Spleen (tissue), 11 donors: ENCODE results near the gene NOXO1. TPM values are rescaled to one million over a fixed set of nuclear protein-coding genes. Genes with fewer than 3 reads are reported as not detected.

Experiments
- DNase-seq: peaks from one replicate; pipeline ENCODE4 v3.0.0-alpha.2; 2020
- H3K27ac ChIP-seq, 8 donors: fragments of 200-600 bp; sonication (generic) in 7 of 8; 1 replicate in 4 of 8; 2 replicates in 4 of 8; pipeline versions ENCODE4 v1.5.0 to v1.8.0; 2016 to 2021; ENCODE audit warnings: inconsistent platforms in 4 of 8, mild to moderate bottlenecking in 4 of 8, moderate library complexity in 1 of 8
- H3K27me3 ChIP-seq, 7 donors: fragments of 200-600 bp; sonication (generic) in 6 of 7; replicated peaks in 1 of 7; 1 replicate in 4 of 7; 2 replicates in 3 of 7; pipeline versions ENCODE4 v1.5.0 to v1.8.0; 2016 to 2021; ENCODE audit warnings: inconsistent platforms in 3 of 7, mild to moderate bottlenecking in 1 of 7
- H3K36me3 ChIP-seq, 6 donors: fragments of 200-600 bp; sonication (generic) in 5 of 6; 1 replicate in 4 of 6; 2 replicates in 2 of 6; pipeline versions ENCODE4 v1.5.0 to v1.8.0; 2016 to 2021; ENCODE audit warnings: inconsistent platforms in 2 of 6
- H3K4me1 ChIP-seq, 6 donors: fragments of 200-600 bp; sonication (generic) in 5 of 6; 1 replicate in 3 of 6; 2 replicates in 3 of 6; pipeline versions ENCODE4 v1.5.0 to v1.8.0; 2016 to 2021; ENCODE audit warnings: inconsistent platforms in 3 of 6
- H3K4me3 ChIP-seq, 8 donors: fragments of 200-600 bp; sonication (generic) in 7 of 8; 1 replicate in 4 of 8; 2 replicates in 4 of 8; pipeline versions ENCODE4 v1.5.0 to v1.8.0; 2016 to 2021; ENCODE audit warnings: inconsistent platforms in 4 of 8, mild to moderate bottlenecking in 4 of 8, moderate library complexity in 2 of 8
- H3K9me3 ChIP-seq, 8 donors: fragments of 200-600 bp; sonication (generic) in 7 of 8; 1 replicate in 4 of 8; 2 replicates in 4 of 8; pipeline versions ENCODE4 v1.5.0 to v1.8.0; 2016 to 2021; ENCODE audit warnings: inconsistent platforms in 4 of 8
- POLR2A ChIP-seq, 3 donors: fragments of 450-650 bp; IDR thresholded peaks; one replicate each; pipeline ENCODE4 v1.5.1; 2017; ENCODE audit warnings: antibody characterized with exemption in 3 of 3, mild to moderate bottlenecking in 1 of 3
- POLR2AphosphoS5 ChIP-seq, 3 donors: sonication (generic); formaldehyde crosslinking; IDR thresholded peaks; one replicate each; pipeline ENCODE4 v1.5.1; 2017; ENCODE audit warnings: antibody characterized with exemption in 3 of 3
- WGBS, 5 donors: extraction: QIAGEN DNeasy Blood & Tissue Kit in 3 of 5; methylation state at CpG; one replicate each; pipeline versions ENCODE4 v1.1.5 to v1.1.7; 2013 to 2018; 5-methylcytosine and 5-hydroxymethylcytosine counted together
- intact Hi-C: fragments of 100-400 bp; cut with DNase I; formaldehyde crosslinking; loops from one replicate; pipeline ENCODE4 v1.15.0; 2023; ENCODE audit warnings: low total_unique reads
- polyA plus RNA-seq, 3 donors: library from polyadenylated mRNA; stranded (reverse); fragments of 200-250 nt; gene quantifications; one replicate each; pipeline ENCODE4 v1.2.1, GENCODE V29; 2013
- total RNA-seq, 7 donors: library from RNA; depleted of rRNA in 3 of 7; stranded (reverse); fragments of >200 nt in 3 of 7; fragmentation: NEBNext Ultra II Directional in 4 of 7; extraction: Animal tissue kit (Norgen Biotek cat#: 25700) in 4 of 7; gene quantifications; one replicate each; pipeline versions ENCODE4 v1.1.0 to v1.2.1, GENCODE V29; 2016 to 2021
- TF ChIP-seq, protein P1 (sequence below), 11 experiments: fragments of 200-600 bp in 7 of 11; fragments of 450-650 bp in 4 of 11; sonication (generic) in 4 of 11; IDR thresholded peaks in 8 of 11; conservative IDR thresholded peaks in 3 of 11; 1 replicate in 7 of 11; 2 replicates in 4 of 11; pipeline versions ENCODE4 v1.4.0 to v1.8.0; 2016 to 2021; ENCODE audit warnings: antibody characterized with exemption in 11 of 11, inconsistent platforms in 4 of 11, mild to moderate bottlenecking in 1 of 11
- donor health status: healthy with polysubstance abuse.
- donor health status: DM: no; HTN: no; CAD: no; lungs with moderate emphysema.
- donor health status: DM: no; HTN: no; CAD: no.
- donor health status: Bipolar disorder and iron deficiency.
- donor health status: healthy.
- donor health status: DM: no; HTN: no; CAD: no.
- donor health status: DM: yes; HTN: yes; CAD: no.

The NOXO1 gene
- total and polyA plus RNA-seq, 10 donors = 0.30 to 1.4 (median 0.82) TPM; not detected in 4

DNA sequence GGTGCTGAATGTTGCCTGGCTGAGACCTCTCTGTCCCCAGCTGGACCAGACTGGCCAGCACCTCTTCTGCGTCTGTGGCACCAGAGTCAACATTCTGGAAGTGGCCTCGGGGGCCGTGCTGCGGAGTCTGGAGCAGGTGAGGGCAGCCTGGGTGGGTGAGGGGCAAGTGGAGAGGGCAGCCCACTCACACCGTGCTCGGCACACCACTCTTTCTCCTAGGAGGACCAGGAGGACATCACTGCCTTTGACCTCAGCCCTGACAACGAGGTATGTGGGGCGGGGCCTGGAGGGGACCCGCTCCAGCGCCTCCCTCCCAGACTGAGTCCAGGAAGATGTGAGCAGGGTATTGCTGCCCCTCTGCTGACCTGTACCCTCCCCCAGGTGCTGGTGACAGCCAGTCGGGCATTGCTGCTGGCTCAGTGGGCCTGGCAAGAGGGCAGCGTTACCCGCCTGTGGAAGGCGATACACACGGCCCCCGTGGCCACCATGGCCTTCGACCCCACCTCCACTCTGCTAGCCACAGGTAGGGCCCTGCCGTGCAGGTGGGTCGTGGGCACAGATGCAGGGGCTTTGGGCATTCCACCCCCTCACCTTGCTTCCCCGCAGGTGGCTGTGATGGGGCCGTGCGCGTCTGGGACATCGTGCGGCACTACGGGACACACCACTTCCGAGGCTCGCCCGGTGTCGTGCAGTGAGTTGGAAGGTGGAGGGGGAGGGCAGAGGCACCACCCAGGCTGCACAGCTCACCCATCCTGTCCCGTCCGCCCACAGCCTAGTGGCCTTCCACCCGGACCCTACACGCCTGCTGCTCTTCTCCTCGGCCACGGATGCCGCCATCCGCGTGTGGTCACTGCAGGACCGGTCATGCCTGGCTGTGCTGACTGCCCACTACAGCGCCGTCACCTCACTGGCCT lies 6.9 kb downstream of the NOXO1 start:
- TF ChIP-seq POLR2A (IDR thresholded peaks at IDR 0.05) = no peak
- no peak for TF ChIP-seq POLR2AphosphoS5 (IDR thresholded peaks at IDR 0.05)
- TF ChIP-seq, protein P1, sequence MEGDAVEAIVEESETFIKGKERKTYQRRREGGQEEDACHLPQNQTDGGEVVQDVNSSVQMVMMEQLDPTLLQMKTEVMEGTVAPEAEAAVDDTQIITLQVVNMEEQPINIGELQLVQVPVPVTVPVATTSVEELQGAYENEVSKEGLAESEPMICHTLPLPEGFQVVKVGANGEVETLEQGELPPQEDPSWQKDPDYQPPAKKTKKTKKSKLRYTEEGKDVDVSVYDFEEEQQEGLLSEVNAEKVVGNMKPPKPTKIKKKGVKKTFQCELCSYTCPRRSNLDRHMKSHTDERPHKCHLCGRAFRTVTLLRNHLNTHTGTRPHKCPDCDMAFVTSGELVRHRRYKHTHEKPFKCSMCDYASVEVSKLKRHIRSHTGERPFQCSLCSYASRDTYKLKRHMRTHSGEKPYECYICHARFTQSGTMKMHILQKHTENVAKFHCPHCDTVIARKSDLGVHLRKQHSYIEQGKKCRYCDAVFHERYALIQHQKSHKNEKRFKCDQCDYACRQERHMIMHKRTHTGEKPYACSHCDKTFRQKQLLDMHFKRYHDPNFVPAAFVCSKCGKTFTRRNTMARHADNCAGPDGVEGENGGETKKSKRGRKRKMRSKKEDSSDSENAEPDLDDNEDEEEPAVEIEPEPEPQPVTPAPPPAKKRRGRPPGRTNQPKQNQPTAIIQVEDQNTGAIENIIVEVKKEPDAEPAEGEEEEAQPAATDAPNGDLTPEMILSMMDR (IDR thresholded peaks at IDR 0.05 in 8 of 11, conservative IDR thresholded peaks at IDR 0.05 in 3 of 11) = no peak
- Histone ChIP-seq H3K27me3 (peaks cover 0 to 59% (median 20%) of the 10 kb centered on the region in 7 donors), H3K36me3 (peaks cover 23 to 61% (median 52%) of the 10 kb centered on the region in 6 donors), H3K9me3 (no peaks in the 10 kb centered on the region), H3K4me3 (no peak overlapping the region), H3K4me1 (peaks cover 18 to 48% (median 35%) of the 10 kb centered on the region in 6 donors), H3K27ac (no peak overlapping the region)
- DNase-seq = no peak
- intact Hi-C loops = no loop called here
- WGBS, 5 donors = 92 to 96% (median 95%) methylated on average over 24 to 42 of the region's 42 CpGs

GRCh38 chr16:1973461-1974156 lies 7.7 kb downstream of the NOXO1 start:
- Histone ChIP-seq H3K9me3 (no peaks in the 10 kb centered on the region), H3K27me3 (peaks cover 0 to 51% (median 12%) of the 10 kb centered on the region in 7 donors), H3K4me3 (no peak overlapping the region), H3K27ac (no peak overlapping the region), H3K4me1 (peaks cover 18 to 40% (median 33%) of the 10 kb centered on the region in 6 donors), H3K36me3 (peaks cover 23 to 53% (median 47%) of the 10 kb centered on the region in 6 donors)
- 86 to 94% (median 88%) methylated on average over 7 to 16 of the region's 16 CpGs for WGBS, 5 donors
- DNase-seq = no peak
- intact Hi-C loops = no loop called here
- TF ChIP-seq POLR2AphosphoS5 (IDR thresholded peaks at IDR 0.05) = no peak
- TF ChIP-seq, protein P1 (IDR thresholded peaks at IDR 0.05 in 8 of 11, conservative IDR thresholded peaks at IDR 0.05 in 3 of 11) = no peak
- TF ChIP-seq POLR2A (IDR thresholded peaks at IDR 0.05) = no peak

DNA sequence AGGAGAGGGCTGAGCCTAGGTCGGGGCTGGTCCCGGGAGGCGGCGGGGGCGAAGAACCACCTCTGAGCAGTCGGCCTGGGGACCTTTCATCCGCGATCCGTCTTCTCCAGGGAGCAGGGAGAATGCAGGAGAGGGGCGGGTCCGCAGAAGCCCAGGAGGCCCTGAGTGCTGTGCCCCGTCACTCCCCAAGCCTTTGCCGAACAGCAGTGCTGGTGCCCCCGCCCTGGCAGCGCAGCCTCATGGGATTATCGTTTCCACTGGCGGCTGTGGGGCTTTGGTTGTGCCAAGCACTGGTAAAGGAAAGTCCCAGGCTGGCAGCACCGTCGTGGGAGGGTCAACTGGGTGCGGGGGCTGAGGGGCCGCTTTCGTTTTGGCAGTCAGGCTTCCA lies 8.8 kb downstream of the NOXO1 start:
- H3K36me3 ChIP-seq = peaks cover 15 to 41% (median 36%) of the 10 kb centered on the region in 6 donors
- peak overlapping the region in 5 of 8 donors; percentile 92 to 98 (median 95) for H3K27ac ChIP-seq
- peak overlapping the region; percentile 89 to 99 (median 96) for H3K4me3 ChIP-seq
- intact Hi-C loops = no loop called here
- TF ChIP-seq POLR2A (IDR thresholded peaks at IDR 0.05) = no peak
- TF ChIP-seq, protein P1 (IDR thresholded peaks at IDR 0.05 in 8 of 11, conservative IDR thresholded peaks at IDR 0.05 in 3 of 11) = no peak
- no peak for TF ChIP-seq POLR2AphosphoS5 (IDR thresholded peaks at IDR 0.05)
- peaks cover 18 to 37% (median 33%) of the 10 kb centered on the region in 6 donors for H3K4me1 ChIP-seq
- peaks cover 0 to 40% (median under 1%) of the 10 kb centered on the region in 7 donors for H3K27me3 ChIP-seq
- WGBS, 5 donors = 1 to 5% (median 4%) methylated on average over 14 to 22 of the region's 22 CpGs
- no peak for DNase-seq
- H3K9me3 ChIP-seq = no peaks in the 10 kb centered on the region
